ENCODE measurements around the gene IARS1. TPM values are rescaled to one million over a fixed set of nuclear protein-coding genes. Genes with fewer than 3 reads are reported as not detected.

IARS1 gene
- total RNA-seq, 6 donors from 2014 or later: 39.0 to 114 (median 71.9) TPM

DNA sequence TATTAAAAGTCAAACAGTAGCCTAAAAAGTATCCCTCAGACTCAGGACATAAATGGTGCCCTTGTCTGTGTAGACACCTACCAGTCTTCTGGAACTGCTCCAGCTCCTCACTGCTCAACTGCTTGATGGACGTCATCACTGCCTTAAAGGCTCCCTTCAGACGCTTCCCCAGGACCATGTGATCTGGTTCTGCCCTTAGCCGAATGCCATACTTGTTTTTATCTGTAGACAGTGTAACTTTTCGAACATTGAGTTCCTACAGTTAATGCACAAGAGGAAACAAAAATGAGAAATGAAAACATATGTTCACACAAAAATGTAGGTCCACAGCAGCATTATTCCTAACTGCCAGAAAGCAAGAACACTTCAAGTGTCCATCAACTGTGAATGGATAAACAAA is 46.2 kb downstream of the IARS1 start:
- peaks cover 45 to 99% (median 93%) of the 10 kb centered on the region in 4 donors for H3K36me3 ChIP-seq
- H3K9me3 ChIP-seq: no peaks in the 10 kb centered on the region
- 86 to 87% methylated on average over 4 of the region's 4 CpGs for WGBS, 2 donors
- no peaks in the 10 kb centered on the region for H3K4me1 ChIP-seq
- H3K27me3 ChIP-seq: no peaks in the 10 kb centered on the region
- H3K4me3 ChIP-seq: no peak overlapping the region
- no peak overlapping the region for H3K27ac ChIP-seq
- DNase-seq: no peak
- no peak for ATAC-seq (ENCODE audit: low FRiP score in 2 of 2)
- TF ChIP-seq, protein P1, sequence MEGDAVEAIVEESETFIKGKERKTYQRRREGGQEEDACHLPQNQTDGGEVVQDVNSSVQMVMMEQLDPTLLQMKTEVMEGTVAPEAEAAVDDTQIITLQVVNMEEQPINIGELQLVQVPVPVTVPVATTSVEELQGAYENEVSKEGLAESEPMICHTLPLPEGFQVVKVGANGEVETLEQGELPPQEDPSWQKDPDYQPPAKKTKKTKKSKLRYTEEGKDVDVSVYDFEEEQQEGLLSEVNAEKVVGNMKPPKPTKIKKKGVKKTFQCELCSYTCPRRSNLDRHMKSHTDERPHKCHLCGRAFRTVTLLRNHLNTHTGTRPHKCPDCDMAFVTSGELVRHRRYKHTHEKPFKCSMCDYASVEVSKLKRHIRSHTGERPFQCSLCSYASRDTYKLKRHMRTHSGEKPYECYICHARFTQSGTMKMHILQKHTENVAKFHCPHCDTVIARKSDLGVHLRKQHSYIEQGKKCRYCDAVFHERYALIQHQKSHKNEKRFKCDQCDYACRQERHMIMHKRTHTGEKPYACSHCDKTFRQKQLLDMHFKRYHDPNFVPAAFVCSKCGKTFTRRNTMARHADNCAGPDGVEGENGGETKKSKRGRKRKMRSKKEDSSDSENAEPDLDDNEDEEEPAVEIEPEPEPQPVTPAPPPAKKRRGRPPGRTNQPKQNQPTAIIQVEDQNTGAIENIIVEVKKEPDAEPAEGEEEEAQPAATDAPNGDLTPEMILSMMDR (IDR thresholded peaks at IDR 0.05): no peak
- TF ChIP-seq POLR2A (IDR thresholded peaks at IDR 0.05) (no peak), POLR2AphosphoS5 (IDR thresholded peaks at IDR 0.05) (no peak), EP300 (IDR thresholded peaks at IDR 0.05) (no peak)

DNA sequence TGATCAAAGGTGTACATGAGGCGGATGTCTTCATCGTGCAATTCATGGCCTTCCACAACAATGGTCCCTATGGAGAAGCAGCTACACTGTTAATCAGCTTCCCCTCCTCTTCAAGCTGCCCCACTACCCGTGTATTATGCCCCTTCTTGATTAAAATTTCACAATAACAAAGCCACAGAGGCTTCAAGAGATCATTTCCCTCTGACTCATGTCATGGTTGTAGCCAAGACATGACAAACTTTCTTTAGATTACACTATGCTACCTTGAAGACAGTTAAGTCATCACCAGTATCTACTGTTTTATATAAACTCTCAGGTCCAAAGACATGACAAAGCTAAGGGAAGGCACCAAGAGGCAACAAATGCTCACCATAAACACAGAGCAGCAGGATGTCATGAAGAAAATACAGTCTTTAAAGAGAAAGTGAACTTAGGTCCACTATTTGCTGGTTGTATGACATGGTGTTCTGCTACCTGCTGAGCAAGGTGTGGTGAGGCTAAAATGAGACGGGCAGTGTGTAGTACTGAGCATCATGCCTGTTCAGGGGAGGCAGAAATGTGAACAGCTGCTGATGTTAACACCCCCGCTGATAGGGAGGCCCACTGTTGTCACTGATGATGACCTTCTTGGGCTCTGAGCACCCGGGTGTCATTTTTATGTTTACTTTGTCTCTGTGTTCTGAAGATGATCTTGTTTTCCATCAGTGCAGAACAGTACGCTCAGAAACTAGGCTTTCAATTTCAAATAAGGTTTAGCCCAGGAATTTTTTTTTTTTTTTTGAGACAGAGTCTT is 48.3 kb downstream of the IARS1 start:
- H3K4me3 ChIP-seq: no peak overlapping the region
- TF ChIP-seq EP300 (IDR thresholded peaks at IDR 0.05): no peak
- no peak overlapping the region for H3K27ac ChIP-seq
- ATAC-seq (ENCODE audit: low FRiP score in 2 of 2): no peak
- WGBS, 2 donors: 88 to 92% methylated on average over 7 of the region's 7 CpGs
- no peaks in the 10 kb centered on the region for H3K4me1 ChIP-seq
- no peaks in the 10 kb centered on the region for H3K27me3 ChIP-seq
- H3K9me3 ChIP-seq: no peaks in the 10 kb centered on the region
- peaks cover 35 to 99% (median 92%) of the 10 kb centered on the region in 4 donors for H3K36me3 ChIP-seq
- DNase-seq: no peak

Small RNA genes within 50 kb of the gene (small RNA-seq; reads per million reads assigned to genes)
- 0 reads per million in 4 donors for gene MIR3651
- gene SNORA84: 0.37 to 5.7 (median 0.91) reads per million in 4 donors

Other genes starting within 250 kb of the IARS1 start
- gene SPTLC1, start 178.3 kb downstream of the IARS1 start, total RNA-seq: 10 to 100 TPM; 25.6 to 85.7 (median 60.6) TPM
- gene NOL8, start 31.7 kb upstream of the IARS1 start, total RNA-seq: 100 to 1,000 TPM in 1 of 6 donors, 10 to 100 TPM in 5; 22.1 to 107 (median 27.1) TPM
- gene CENPP, start 32.3 kb upstream of the IARS1 start, total RNA-seq: 10 to 100 TPM in 1 of 6 donors, 1 to 10 TPM in 5; 2.9 to 17.8 (median 4.9) TPM
- gene OGN, start 110.9 kb upstream of the IARS1 start, total RNA-seq: 10 to 100 TPM in 1 of 6 donors, 1 to 10 TPM in 3, under 1 TPM in 1, not detected in 1; 0.55 to 17.5 (median 5.4) TPM
- gene OMD, start 130.8 kb upstream of the IARS1 start, total RNA-seq: 1 to 10 TPM in 5 of 6 donors, under 1 TPM in 1; 0.67 to 8.1 (median 4.7) TPM
- gene ASPN, start 188.8 kb upstream of the IARS1 start, total RNA-seq: 1 to 10 TPM in 5 of 6 donors, not detected in 1; 3.2 to 9.6 (median 5.8) TPM
- gene ECM2, start 242.3 kb upstream of the IARS1 start, total RNA-seq: 10 to 100 TPM in 1 of 6 donors, 1 to 10 TPM in 5; 2.1 to 11.3 (median 8.5) TPM